ENCODE results near the gene SNX7.
A peak's percentile ranks its signal among the peaks of the same experiment; 100 is the strongest.

The SNX7 gene

GRCh38 chr1:98781906-98782305, 120.4 kb downstream of the SNX7 start:
- no peak for DNase-seq

GRCh38 chr1:98783821-98784220, 122.3 kb downstream of the SNX7 start:
- DNase-seq, result no peak

GRCh38 chr1:98791498-98791897, 130.0 kb downstream of the SNX7 start:
- DNase-seq, result no peak

- DNase-seq, result peak; percentile 30
Measured at GRCh38 chr1:98792123-98792522, 130.6 kb downstream of the SNX7 start.

GRCh38 chr1:98793136-98793535, 131.6 kb downstream of the SNX7 start:
- DNase-seq, result no peak

GRCh38 chr1:98794196-98794886, 132.8 kb downstream of the SNX7 start:
- DNase-seq, result no peak

DNA sequence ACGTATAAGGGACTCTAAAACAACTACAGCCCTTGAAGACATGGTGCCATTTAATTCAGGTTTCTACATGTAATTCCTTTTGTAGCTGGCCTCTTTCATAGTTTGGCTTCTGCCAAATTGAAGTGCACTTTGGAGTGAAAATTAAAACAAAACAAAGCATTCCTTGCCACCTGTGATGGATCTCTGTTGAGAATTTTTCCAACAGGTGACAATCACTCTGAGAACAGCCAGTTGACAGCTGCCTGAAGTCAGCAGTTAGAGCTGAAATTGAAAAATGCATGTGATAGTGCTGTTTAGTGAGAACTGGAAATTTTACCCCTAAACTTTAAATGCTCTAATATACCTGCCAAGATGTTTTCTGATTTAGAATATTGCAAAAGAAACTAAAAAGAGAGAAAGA, 134.5 kb downstream of the SNX7 start:
- DNase-seq, result no peak

GRCh38 chr1:98797506-98797905, 136.0 kb downstream of the SNX7 start:
- DNase-seq, result no peak

Measured in left hindlimb (tissue), 1 donor.